B cell (primary cell): ENCODE data around the gene ZNF615. TPM values are rescaled to one million over a fixed set of nuclear protein-coding genes. Genes with fewer than 3 reads are reported as not detected.
"Not testable (repeated sequence)": the region's sequence is repeated elsewhere in the genome, so short reads cannot be mapped to it uniquely, and the experiment has no call there.

Source experiments
- ATAC-seq: fragments of 200-7000 bp; cut with Tn5 transposase; one replicate; pipeline ENCODE4 v1.10.0; 2021; ENCODE audit warnings: low read depth, mild to moderate bottlenecking, moderate number of reproducible peaks, moderate library complexity
- CTCF ChIA-PET: fragments of 350-600 bp; sonication (Branson Sonifier 250); formaldehyde crosslinking; loops from one replicate; lab custom pipeline; 2021; ENCODE audit warnings: antibody characterized with exemption, inconsistent platforms; lab: Charles Lee
- POLR2A ChIA-PET: fragments of 350-600 bp; sonication (Branson Sonifier 250); formaldehyde crosslinking; loops from one replicate; lab custom pipeline; 2021; ENCODE audit warnings: antibody characterized with exemption; lab: Charles Lee
- DNase-seq: peaks from one replicate; pipeline ENCODE4 v3.0.0; 2013
- H2AFZ ChIP-seq: 2 replicates; pipeline ENCODE4 v1.6.1; 2012; ENCODE audit warnings: mild to moderate bottlenecking, low read depth, low read length; ENCODE audit not compliant: insufficient read depth, poor library complexity, severe bottlenecking
- H3K27ac ChIP-seq, 2 donors: 1 replicate in 1 of 2; 2 replicates in 1 of 2; pipeline ENCODE4 v1.5.1; 2012 to 2013; ENCODE audit warnings: low read length in 2 of 2, mild to moderate bottlenecking in 2 of 2, moderate library complexity in 1 of 2
- H3K27me3 ChIP-seq, 4 experiments: fragments of 200-600 bp in 1 of 4; sonication (generic) in 1 of 4; replicated peaks in 1 of 4; 1 replicate in 2 of 4; 2 replicates in 2 of 4; pipeline versions ENCODE4 v1.6.1 to v1.7.0; 2013 to 2016; ENCODE audit warnings: low read length in 3 of 4, mild to moderate bottlenecking in 2 of 4, mixed read lengths in 1 of 4, moderate library complexity in 1 of 4; ENCODE audit not compliant: insufficient read depth in 4 of 4, control insufficient read depth in 3 of 4; ENCODE audit errors: control extremely low read depth in 1 of 4
- H3K36me3 ChIP-seq, 2 experiments: replicated peaks in 1 of 2; 1 replicate in 1 of 2; 2 replicates in 1 of 2; pipeline versions ENCODE4 v1.6.1 to v1.7.1; 2013; ENCODE audit warnings: low read length in 1 of 2; ENCODE audit not compliant: insufficient read depth in 2 of 2, control insufficient read depth in 1 of 2; ENCODE audit errors: control extremely low read depth in 1 of 2, extremely low read depth in 1 of 2
- H3K4me1 ChIP-seq, 2 donors: fragments of 200-600 bp in 1 of 2; sonication (generic) in 1 of 2; 1 replicate in 1 of 2; 2 replicates in 1 of 2; pipeline versions ENCODE4 v1.5.1 to v1.6.1; 2013 to 2017; ENCODE audit warnings: low read length in 2 of 2; ENCODE audit not compliant: control insufficient read depth in 2 of 2, insufficient read depth in 2 of 2
- H3K4me2 ChIP-seq: replicated peaks from 2 replicates; pipeline ENCODE3; 2012; ENCODE audit warnings: mild to moderate bottlenecking, low read depth, low read length; ENCODE audit not compliant: poor library complexity, severe bottlenecking
- H3K4me3 ChIP-seq, 5 experiments: fragments of 200-600 bp in 1 of 5; sonication (generic) in 1 of 5; 1 replicate in 3 of 5; 2 replicates in 2 of 5; pipeline versions ENCODE4 v1.5.1 to v1.7.0; 2011 to 2016; ENCODE audit warnings: low read length in 4 of 5, mild to moderate bottlenecking in 4 of 5, low read depth in 2 of 5, control low read depth in 1 of 5, moderate library complexity in 1 of 5; ENCODE audit not compliant: insufficient read depth in 1 of 5; ENCODE audit errors: control extremely low read depth in 1 of 5, extremely low read depth in 1 of 5
- H3K79me2 ChIP-seq: fragments of 200-600 bp; sonication (generic); one replicate; pipeline ENCODE4 v1.6.0; 2016; ENCODE audit warnings: low read length; ENCODE audit not compliant: control insufficient read depth, insufficient read depth
- H3K9ac ChIP-seq: fragments of 200-600 bp; sonication (generic); 2 replicates; pipeline ENCODE4 v1.6.1; 2017; ENCODE audit warnings: mild to moderate bottlenecking, low read length, moderate library complexity
- H3K9me3 ChIP-seq, 3 donors: one replicate each; pipeline versions ENCODE4 v1.6.1 to v1.7.1; 2013; ENCODE audit warnings: low read length in 2 of 3; ENCODE audit not compliant: control insufficient read depth in 2 of 3, insufficient read depth in 1 of 3; ENCODE audit errors: control extremely low read depth in 1 of 3
- H4K20me1 ChIP-seq: 2 replicates; pipeline ENCODE4 v1.6.0; 2012; ENCODE audit warnings: mild to moderate bottlenecking, low read length; ENCODE audit not compliant: insufficient read depth, control insufficient read depth, poor library complexity, severe bottlenecking
- H3K27ac Mint-ChIP-seq: one replicate; pipeline ENCODE4 v1.8.0; 2021; ENCODE audit warnings: mixed read lengths
- H3K27me3 Mint-ChIP-seq: one replicate; pipeline ENCODE4 v1.8.0; 2021; ENCODE audit warnings: mixed read lengths
- H3K4me1 Mint-ChIP-seq: one replicate; pipeline ENCODE4 v1.8.0; 2021; ENCODE audit warnings: mixed read lengths
- H3K4me3 Mint-ChIP-seq: one replicate; pipeline ENCODE4 v1.8.0; 2021; ENCODE audit warnings: mixed read lengths
- H3K9me3 Mint-ChIP-seq: one replicate; pipeline ENCODE4 v1.8.0; 2022; ENCODE audit warnings: mixed read lengths; ENCODE audit not compliant: insufficient read depth
- CTCF ChIP-seq: fragments of 200-600 bp; IDR thresholded peaks from one replicate; pipeline ENCODE4 v1.8.0; 2022; ENCODE audit warnings: antibody characterized with exemption, mild to moderate bottlenecking
- EZH2 ChIP-seq: IDR thresholded peaks from 2 replicates; pipeline ENCODE4 v1.6.1; 2012; ENCODE audit warnings: borderline replicate concordance, low read depth, mild to moderate bottlenecking, moderate library complexity, low read length; ENCODE audit not compliant: insufficient read depth, poor library complexity, severe bottlenecking
- WGBS: methylation state at CpG from one replicate; pipeline ENCODE4 v1.1.5; 2013; ENCODE audit warnings: missing lambda C conversion rate; ENCODE audit not compliant: insufficient coverage; 5-methylcytosine and 5-hydroxymethylcytosine counted together
- intact Hi-C: fragments of 100-400 bp; cut with micrococcal nuclease; formaldehyde crosslinking; loops from one replicate; pipeline ENCODE4 v1.10.0; 2022
- polyA plus RNA-seq: library from polyadenylated mRNA; depleted of rRNA; stranded (reverse); fragments of >200 nt; gene quantifications from 2 replicates; pipeline ENCODE4 v1.2.3, GENCODE V29; 2012
- total RNA-seq, 2 donors: library from RNA; stranded (reverse); fragments of 120-200 nt in 1 of 2; gene quantifications; 1 replicate in 1 of 2; 2 replicates in 1 of 2; pipeline versions ENCODE4 v1.2.3 to v1.2.4, GENCODE V29; 2013 to 2022

The ZNF615 gene
- total and polyA plus RNA-seq, 2 donors (not counting 1 experiment from before 2014, with no cell fraction given) = 5.0 to 16.8 TPM

- no CpG with 5 or more reads among the region's 4 CpGs for WGBS
- no peaks in the 10 kb centered on the region for H3K79me2 ChIP-seq
- intact Hi-C loops = no loop called here
- no peak overlapping the region for H3K4me3 ChIP-seq
- Mint-ChIP-seq H3K4me1 (no peaks in the 10 kb centered on the region), H3K27ac (no peak overlapping the region), H3K9me3 (peaks cover 49% of the 10 kb centered on the region), H3K27me3 (no peaks in the 10 kb centered on the region), H3K4me3 (no peak overlapping the region)
- H3K36me3 ChIP-seq = peaks cover 5 to 10% of the 10 kb centered on the region in 2 experiments
- POLR2A ChIA-PET = interaction anchor here (0.8 kb wide), 1 partner anchor 168 kb away, joined by 4 read pairs; no protein-coding TSS in a partner anchor
- CTCF ChIA-PET = no interaction called here
- no peak overlapping the region for H2AFZ ChIP-seq
- ATAC-seq (no peak), DNase-seq (no peak)
- no peak overlapping the region for H3K9ac ChIP-seq
- H3K4me2 ChIP-seq = no peak overlapping the region
- TF ChIP-seq CTCF = no peak
- no peak for TF ChIP-seq EZH2
- no peak overlapping the region for H3K27ac ChIP-seq
- no peaks in the 10 kb centered on the region for H4K20me1 ChIP-seq
- no peaks in the 10 kb centered on the region for H3K4me1 ChIP-seq
- H3K27me3 ChIP-seq = no peaks in the 10 kb centered on the region
- H3K9me3 ChIP-seq = peaks cover 13 to 68% (median 52%) of the 10 kb centered on the region in 3 donors
These were observed 48.2 kb downstream of the ZNF615 start for GRCh38 chr19:51959791-51960190.

GRCh38 chr19:51957846-51958245 lies 50.2 kb downstream of the ZNF615 start:
- H3K4me3 ChIP-seq, H3K27me3 ChIP-seq, H3K27ac ChIP-seq, H3K4me3 Mint-ChIP-seq, H2AFZ ChIP-seq, H3K4me1 Mint-ChIP-seq, H3K27me3 Mint-ChIP-seq, H3K36me3 ChIP-seq, CTCF ChIA-PET, H3K4me2 ChIP-seq, H4K20me1 ChIP-seq, DNase-seq, POLR2A ChIA-PET, H3K9ac ChIP-seq, H3K79me2 ChIP-seq, H3K4me1 ChIP-seq, H3K27ac Mint-ChIP-seq, intact Hi-C loops, ATAC-seq: not testable (repeated sequence)
- H3K9me3 Mint-ChIP-seq = peaks cover 48% of the 10 kb centered on the region
- peaks cover 9 to 55% (median 47%) of the 10 kb centered on the region in 3 donors for H3K9me3 ChIP-seq
- WGBS = 100% methylated on average over 1 of the region's 4 CpGs
